Measurements from ENCODE around the gene TSPAN14.
"Not testable (repeated sequence)": the region's sequence is repeated elsewhere in the genome, so short reads cannot be mapped to it uniquely, and the experiment has no call there.

Gene TSPAN14

GRCh38 chr10:80472234-80473095 lies 18.4 kb downstream of the TSPAN14 start:
- DNase-seq = no peak

- DNase-seq = no peak
Measured at GRCh38 chr10:80473096-80473657, 19.1 kb downstream of the TSPAN14 start.

- no peak for DNase-seq
Measured at GRCh38 chr10:80473692-80474596, 19.8 kb downstream of the TSPAN14 start.

GRCh38 chr10:80474597-80474910 lies 20.4 kb downstream of the TSPAN14 start:
- DNase-seq = no peak

- DNase-seq = no peak
Measured at GRCh38 chr10:80474941-80475340, 20.8 kb downstream of the TSPAN14 start.

- not testable (repeated sequence) for DNase-seq
Measured at GRCh38 chr10:80475641-80476040, 21.5 kb downstream of the TSPAN14 start.

GRCh38 chr10:80476685-80477084 lies 22.6 kb downstream of the TSPAN14 start:
- no peak for DNase-seq

- DNase-seq = no peak
Measured at GRCh38 chr10:80477813-80478212, 23.7 kb downstream of the TSPAN14 start.

GRCh38 chr10:80480373-80480772 lies 26.3 kb downstream of the TSPAN14 start:
- DNase-seq = not testable (repeated sequence)

- DNase-seq = no peak
Measured at GRCh38 chr10:80480852-80481251, 26.7 kb downstream of the TSPAN14 start.

- DNase-seq = no peak
Measured at GRCh38 chr10:80484243-80484642, 30.1 kb downstream of the TSPAN14 start.

- DNase-seq = no peak
Measured at GRCh38 chr10:80484676-80485075, 30.6 kb downstream of the TSPAN14 start.

GRCh38 chr10:80485076-80485945 lies 31.2 kb downstream of the TSPAN14 start:
- no peak for DNase-seq

GRCh38 chr10:80485946-80486764 lies 32.0 kb downstream of the TSPAN14 start:
- DNase-seq = no peak

GRCh38 chr10:80486785-80487420 lies 32.8 kb downstream of the TSPAN14 start:
- DNase-seq = no peak

GRCh38 chr10:80487421-80487785 lies 33.3 kb downstream of the TSPAN14 start:
- no peak for DNase-seq

GRCh38 chr10:80487791-80488538 lies 33.9 kb downstream of the TSPAN14 start:
- no peak for DNase-seq

- DNase-seq = no peak
Measured at GRCh38 chr10:80488539-80489066, 34.5 kb downstream of the TSPAN14 start.

- no peak for DNase-seq
Measured at GRCh38 chr10:80489371-80490112, 35.4 kb downstream of the TSPAN14 start.
